ENCODE results near the gene CCNC. TPM values are rescaled to one million over a fixed set of nuclear protein-coding genes. Genes with fewer than 3 reads are reported as not detected.
A peak's percentile ranks its signal among the peaks of the same experiment; 100 is the strongest.

CCNC gene
- total RNA-seq, 1 donor from 2014 or later, result 51.8 TPM

GRCh38 chr6:99563056-99563723, 5.3 kb downstream of the CCNC start:
- no peak overlapping the region for H3K4me2 ChIP-seq (ENCODE audit: low read length)
- peaks cover 5% of the 10 kb centered on the region for H3K4me1 ChIP-seq (ENCODE audit: insufficient read depth, low read length)
- H3K4me1 Mint-ChIP-seq (ENCODE audit: low read depth, unreplicated experiment), result peaks cover 2% of the 10 kb centered on the region
- no peak overlapping the region for H3K9ac ChIP-seq (ENCODE audit: low read length)
- peaks cover 52% of the 10 kb centered on the region for H4K20me1 ChIP-seq (ENCODE audit: insufficient read depth, low read length)
- H3K27me3 Mint-ChIP-seq (ENCODE audit: low read depth, unreplicated experiment), result no peaks in the 10 kb centered on the region
- H3K36me3 ChIP-seq (ENCODE audit: insufficient read depth, low read length), result peaks cover 5% of the 10 kb centered on the region
- no peak overlapping the region for H3K4me3 ChIP-seq (ENCODE audit: insufficient read depth, low read depth, low read length)
- peaks cover 85% of the 10 kb centered on the region for H3K79me2 ChIP-seq (ENCODE audit: insufficient read depth, low read length)
- no peaks in the 10 kb centered on the region for H3K36me3 Mint-ChIP-seq (ENCODE audit: low read depth, unreplicated experiment)
- no peak overlapping the region for H2AFZ ChIP-seq (ENCODE audit: low read depth, low read length)
- H3K9me3 Mint-ChIP-seq (ENCODE audit: unreplicated experiment), result no peaks in the 10 kb centered on the region
- FAIRE-seq (peak; percentile 37), DNase-seq (ENCODE audit: low read depth) (no peak)
- no peaks in the 10 kb centered on the region for H3K9me3 ChIP-seq (ENCODE audit: insufficient read depth, low read depth, low read length)
- H3K4me3 Mint-ChIP-seq (ENCODE audit: unreplicated experiment), result no peak overlapping the region
- TF ChIP-seq CTCF (IDR thresholded peaks at IDR 0.05; ENCODE audit: insufficient read depth, low read depth, low read length), result no peak
- TF ChIP-seq EZH2 (IDR thresholded peaks at IDR 0.05; ENCODE audit: insufficient read depth, low read length), result no peak
- H3K27ac ChIP-seq (ENCODE audit: low read depth, low read length), result no peak overlapping the region
- H3K27ac Mint-ChIP-seq (ENCODE audit: unreplicated experiment), result no peak overlapping the region
- no peaks in the 10 kb centered on the region for H3K27me3 ChIP-seq (ENCODE audit: insufficient read depth, low read length)

- no peaks in the 10 kb centered on the region for H3K27me3 ChIP-seq (ENCODE audit: insufficient read depth, low read length)
- H4K20me1 ChIP-seq (ENCODE audit: insufficient read depth, low read length), result peaks cover 31% of the 10 kb centered on the region
- H3K9ac ChIP-seq (ENCODE audit: low read length), result no peak overlapping the region
- no peak overlapping the region for H3K27ac ChIP-seq (ENCODE audit: low read depth, low read length)
- H3K4me1 ChIP-seq (ENCODE audit: insufficient read depth, low read length), result no peaks in the 10 kb centered on the region
- H3K9me3 ChIP-seq (ENCODE audit: insufficient read depth, low read depth, low read length), result no peaks in the 10 kb centered on the region
- peaks cover 11% of the 10 kb centered on the region for H3K36me3 Mint-ChIP-seq (ENCODE audit: low read depth, unreplicated experiment)
- peaks cover 2% of the 10 kb centered on the region for H3K4me1 Mint-ChIP-seq (ENCODE audit: low read depth, unreplicated experiment)
- H3K79me2 ChIP-seq (ENCODE audit: insufficient read depth, low read length), result peaks cover 60% of the 10 kb centered on the region
- no peak overlapping the region for H2AFZ ChIP-seq (ENCODE audit: low read depth, low read length)
- H3K4me3 ChIP-seq (ENCODE audit: insufficient read depth, low read depth, low read length), result no peak overlapping the region
- TF ChIP-seq CTCF (IDR thresholded peaks at IDR 0.05; ENCODE audit: insufficient read depth, low read depth, low read length) (no peak), EZH2 (IDR thresholded peaks at IDR 0.05; ENCODE audit: insufficient read depth, low read length) (no peak)
- no peaks in the 10 kb centered on the region for H3K9me3 Mint-ChIP-seq (ENCODE audit: unreplicated experiment)
- no peak overlapping the region for H3K27ac Mint-ChIP-seq (ENCODE audit: unreplicated experiment)
- no peaks in the 10 kb centered on the region for H3K27me3 Mint-ChIP-seq (ENCODE audit: low read depth, unreplicated experiment)
- H3K36me3 ChIP-seq (ENCODE audit: insufficient read depth, low read length), result peaks cover 22% of the 10 kb centered on the region
- no peak overlapping the region for H3K4me3 Mint-ChIP-seq (ENCODE audit: unreplicated experiment)
- H3K4me2 ChIP-seq (ENCODE audit: low read length), result no peak overlapping the region
- FAIRE-seq, result no peak
- no peak for DNase-seq (ENCODE audit: low read depth)
Measured at GRCh38 chr6:99560668-99561067, 7.8 kb downstream of the CCNC start.

GRCh38 chr6:99559057-99559456, 9.4 kb downstream of the CCNC start:
- H3K4me3 ChIP-seq (ENCODE audit: insufficient read depth, low read depth, low read length), result no peak overlapping the region
- H3K4me1 ChIP-seq (ENCODE audit: insufficient read depth, low read length), result no peaks in the 10 kb centered on the region
- Mint-ChIP-seq H3K9me3 (ENCODE audit: unreplicated experiment) (no peaks in the 10 kb centered on the region), H3K27me3 (ENCODE audit: low read depth, unreplicated experiment) (no peaks in the 10 kb centered on the region), H3K4me3 (ENCODE audit: unreplicated experiment) (no peak overlapping the region), H3K27ac (ENCODE audit: unreplicated experiment) (no peak overlapping the region), H3K4me1 (ENCODE audit: low read depth, unreplicated experiment) (no peaks in the 10 kb centered on the region), H3K36me3 (ENCODE audit: low read depth, unreplicated experiment) (peaks cover 11% of the 10 kb centered on the region)
- H3K9me3 ChIP-seq (ENCODE audit: insufficient read depth, low read depth, low read length), result no peaks in the 10 kb centered on the region
- TF ChIP-seq CTCF (IDR thresholded peaks at IDR 0.05; ENCODE audit: insufficient read depth, low read depth, low read length), result no peak
- TF ChIP-seq EZH2 (IDR thresholded peaks at IDR 0.05; ENCODE audit: insufficient read depth, low read length), result no peak
- no peak overlapping the region for H3K9ac ChIP-seq (ENCODE audit: low read length)
- no peak overlapping the region for H2AFZ ChIP-seq (ENCODE audit: low read depth, low read length)
- H3K36me3 ChIP-seq (ENCODE audit: insufficient read depth, low read length), result peaks cover 29% of the 10 kb centered on the region
- H4K20me1 ChIP-seq (ENCODE audit: insufficient read depth, low read length), result peaks cover 27% of the 10 kb centered on the region
- FAIRE-seq (no peak), DNase-seq (ENCODE audit: low read depth) (no peak)
- no peak overlapping the region for H3K27ac ChIP-seq (ENCODE audit: low read depth, low read length)
- no peak overlapping the region for H3K4me2 ChIP-seq (ENCODE audit: low read length)
- peaks cover 44% of the 10 kb centered on the region for H3K79me2 ChIP-seq (ENCODE audit: insufficient read depth, low read length)
- H3K27me3 ChIP-seq (ENCODE audit: insufficient read depth, low read length), result no peaks in the 10 kb centered on the region

Measured in astrocyte (in vitro differentiated cells and primary cell).